Bronchial epithelial cell (primary cell): Measurements from ENCODE around the gene RING1. TPM values are rescaled to one million over a fixed set of nuclear protein-coding genes. Genes with fewer than 3 reads are reported as not detected.

Experiments
- DNase-seq: peaks from one replicate; pipeline ENCODE4 v3.0.0-alpha.2; 2010; ENCODE audit warnings: low read depth
- FAIRE-seq: peaks from 2 replicates; lab custom pipeline; 2011; peaks lifted over from hg19 to GRCh38; lab: Jason Lieb, UNC
- H3K27me3 ChIP-seq: 2 replicates; pipeline ENCODE4 v1.5.1; 2011; ENCODE audit warnings: low read length; ENCODE audit not compliant: control insufficient read depth, insufficient read depth
- H3K36me3 ChIP-seq: 2 replicates; pipeline ENCODE4 v1.5.1; 2011; ENCODE audit warnings: low read length; ENCODE audit not compliant: control insufficient read depth, insufficient read depth
- H3K4me3 ChIP-seq: 2 replicates; pipeline ENCODE4 v1.5.1; 2011; ENCODE audit warnings: mild to moderate bottlenecking, low read depth, low read length, control low read depth
- total RNA-seq: library from RNA; depleted of rRNA; stranded (reverse); fragments of >200 nt; gene quantifications from 2 replicates; pipeline ENCODE4 v1.2.1, GENCODE V29; 2014
- TF ChIP-seq, protein P1 (sequence below): IDR thresholded peaks from 2 replicates; pipeline ENCODE4 v1.5.1; 2011; ENCODE audit warnings: mild to moderate bottlenecking, moderate library complexity, low read length, control low read depth, inconsistent platforms; ENCODE audit not compliant: insufficient read depth, severe bottlenecking

Gene RING1
- total RNA-seq, 1 donor from 2014 or later: 43.4 TPM

DNA sequence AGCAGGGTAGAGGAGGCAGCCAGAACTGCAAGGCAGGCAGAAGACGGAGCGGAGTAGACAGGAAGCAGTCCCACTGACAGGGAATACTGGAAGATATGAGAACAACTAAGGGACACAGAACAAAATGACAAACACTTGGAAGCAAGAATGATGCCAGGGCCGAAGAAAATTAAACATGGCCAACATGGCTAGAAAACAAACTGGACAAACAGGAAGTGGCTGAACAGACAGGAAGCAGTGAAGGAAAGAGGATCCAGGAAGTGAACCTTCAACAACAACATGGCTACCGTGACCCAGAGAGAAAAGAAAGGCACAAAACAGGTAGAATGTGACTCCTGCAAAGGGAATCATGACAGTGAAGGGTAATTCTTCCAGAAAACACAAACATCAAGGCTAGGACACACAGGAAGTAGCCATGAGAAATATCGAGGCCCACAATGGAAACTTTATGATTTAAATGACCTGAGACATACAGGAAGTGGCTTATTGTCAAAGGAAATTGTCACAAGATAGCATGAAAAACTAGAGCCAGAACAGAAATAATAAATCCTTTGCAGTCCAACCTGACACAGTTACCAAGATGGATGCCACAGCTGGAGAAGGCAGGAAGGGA, 25.1 kb upstream of the RING1 start:
- TF ChIP-seq, protein P1, sequence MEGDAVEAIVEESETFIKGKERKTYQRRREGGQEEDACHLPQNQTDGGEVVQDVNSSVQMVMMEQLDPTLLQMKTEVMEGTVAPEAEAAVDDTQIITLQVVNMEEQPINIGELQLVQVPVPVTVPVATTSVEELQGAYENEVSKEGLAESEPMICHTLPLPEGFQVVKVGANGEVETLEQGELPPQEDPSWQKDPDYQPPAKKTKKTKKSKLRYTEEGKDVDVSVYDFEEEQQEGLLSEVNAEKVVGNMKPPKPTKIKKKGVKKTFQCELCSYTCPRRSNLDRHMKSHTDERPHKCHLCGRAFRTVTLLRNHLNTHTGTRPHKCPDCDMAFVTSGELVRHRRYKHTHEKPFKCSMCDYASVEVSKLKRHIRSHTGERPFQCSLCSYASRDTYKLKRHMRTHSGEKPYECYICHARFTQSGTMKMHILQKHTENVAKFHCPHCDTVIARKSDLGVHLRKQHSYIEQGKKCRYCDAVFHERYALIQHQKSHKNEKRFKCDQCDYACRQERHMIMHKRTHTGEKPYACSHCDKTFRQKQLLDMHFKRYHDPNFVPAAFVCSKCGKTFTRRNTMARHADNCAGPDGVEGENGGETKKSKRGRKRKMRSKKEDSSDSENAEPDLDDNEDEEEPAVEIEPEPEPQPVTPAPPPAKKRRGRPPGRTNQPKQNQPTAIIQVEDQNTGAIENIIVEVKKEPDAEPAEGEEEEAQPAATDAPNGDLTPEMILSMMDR: no peak
- Histone ChIP-seq H3K27me3 (peaks cover 2% of the 10 kb centered on the region), H3K4me3 (no peak overlapping the region), H3K36me3 (no peaks in the 10 kb centered on the region)
- FAIRE-seq (no peak), DNase-seq (no peak)

DNA sequence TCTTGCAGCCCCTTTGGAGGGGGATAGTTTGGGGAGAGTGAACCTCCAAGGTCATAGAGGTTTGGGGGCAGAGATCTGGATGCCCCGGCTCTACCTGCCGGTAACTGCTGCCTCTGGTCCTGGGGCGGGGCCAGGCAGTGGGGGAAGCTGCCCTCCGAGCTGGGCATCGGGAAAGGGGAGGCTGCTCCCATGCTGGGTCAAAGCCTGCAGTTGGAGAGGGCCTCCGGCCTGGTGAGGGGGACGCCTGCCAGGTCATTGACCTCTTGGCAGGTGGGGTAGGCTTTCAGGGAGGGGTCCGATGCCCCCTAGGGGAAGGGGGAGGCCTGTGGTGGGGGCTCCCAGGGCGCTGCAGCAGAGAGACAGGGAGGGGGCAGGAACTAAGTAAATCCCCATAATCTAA, 23.1 kb upstream of the RING1 start:
- Histone ChIP-seq H3K4me3 (no peak overlapping the region), H3K27me3 (peaks cover 5% of the 10 kb centered on the region), H3K36me3 (no peaks in the 10 kb centered on the region)
- TF ChIP-seq, protein P1: no peak
- FAIRE-seq (no peak), DNase-seq (no peak)

DNA sequence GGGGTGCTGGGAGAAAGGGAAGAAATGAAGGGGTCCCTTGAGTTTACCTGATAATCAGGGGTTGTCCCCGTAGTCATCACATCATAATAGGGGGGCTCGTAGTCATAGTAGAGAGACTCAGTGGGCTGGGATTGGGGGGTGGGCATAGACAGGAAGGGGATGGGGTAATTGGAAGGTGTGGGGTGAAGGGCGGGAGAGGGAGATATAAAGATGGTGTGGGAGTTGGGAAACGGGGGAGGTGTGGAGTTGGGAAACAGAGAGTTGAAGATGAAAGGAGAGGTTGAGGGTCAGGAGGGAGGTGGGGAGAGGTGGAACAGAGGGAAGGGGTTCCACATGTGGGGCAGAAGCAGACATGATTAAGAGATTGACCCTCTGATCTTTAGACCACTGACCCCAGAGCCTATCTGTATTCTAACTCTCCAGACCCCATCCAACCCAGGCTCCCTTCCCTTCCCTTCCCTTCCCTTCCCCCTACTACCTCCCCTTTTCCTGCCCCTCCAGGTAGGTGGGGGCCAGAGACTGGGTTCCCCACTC, 22.6 kb upstream of the RING1 start:
- Histone ChIP-seq H3K36me3 (no peaks in the 10 kb centered on the region), H3K4me3 (no peak overlapping the region), H3K27me3 (peaks cover 5% of the 10 kb centered on the region)
- DNase-seq: no peak
- TF ChIP-seq, protein P1: no peak
- no peak for FAIRE-seq

DNA sequence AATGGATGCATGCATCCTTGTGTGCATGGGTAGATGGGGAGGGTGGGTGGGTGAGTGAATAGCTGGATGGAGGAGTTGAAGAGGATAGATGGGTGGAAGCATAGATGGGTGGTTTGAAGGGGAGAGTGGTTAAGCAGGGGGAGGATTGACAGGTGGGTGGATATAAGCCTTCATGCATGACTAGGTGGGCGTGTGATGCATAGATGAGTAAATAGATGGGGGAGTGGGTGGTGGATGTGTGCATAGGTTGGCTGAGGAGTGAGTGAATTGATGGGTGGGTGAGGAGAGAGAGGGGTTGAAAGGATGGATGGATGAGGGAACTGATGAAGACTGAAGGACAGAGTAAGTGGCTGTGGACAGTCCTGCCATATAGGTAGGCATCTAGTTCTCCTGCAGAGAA, 20.5 kb upstream of the RING1 start:
- DNase-seq: no peak
- TF ChIP-seq, protein P1: no peak
- no peak for FAIRE-seq
- Histone ChIP-seq H3K36me3 (no peaks in the 10 kb centered on the region), H3K27me3 (peaks cover 19% of the 10 kb centered on the region), H3K4me3 (no peak overlapping the region)

DNA sequence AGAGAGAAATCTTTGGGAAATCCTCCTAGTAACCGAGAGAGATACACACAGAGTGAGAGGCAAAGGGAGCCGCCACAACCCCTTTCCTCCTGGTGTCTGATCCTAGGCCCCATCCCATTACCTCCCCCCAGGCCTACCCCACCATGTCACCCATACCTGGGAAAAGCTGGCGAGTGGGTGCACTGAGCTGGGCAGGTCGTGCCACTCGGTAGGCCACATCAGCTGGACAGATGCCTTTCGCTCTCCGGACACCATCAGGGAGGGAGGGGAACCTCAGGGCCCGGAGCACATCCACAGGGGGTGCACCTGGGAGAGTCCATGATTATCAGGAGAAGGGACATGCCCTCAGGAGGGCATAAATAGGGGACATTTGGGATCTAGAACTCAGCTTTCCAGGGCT, 19.1 kb upstream of the RING1 start:
- no peaks in the 10 kb centered on the region for H3K36me3 ChIP-seq
- no peak for FAIRE-seq
- H3K4me3 ChIP-seq: no peak overlapping the region
- DNase-seq: no peak
- H3K27me3 ChIP-seq: peaks cover 19% of the 10 kb centered on the region
- TF ChIP-seq, protein P1: no peak
